HepG2 (cell line): Measurements from ENCODE around the gene PIK3C2B. TPM values are rescaled to one million over a fixed set of nuclear protein-coding genes. Genes with fewer than 3 reads are reported as not detected.

Experiments used
- ATAC-seq: fragments of 200-7000 bp; cut with Tn5 transposase; 3 replicates; pipeline ENCODE4 v1.9.1; 2020; ENCODE audit warnings: mild to moderate bottlenecking, moderate library complexity
- BruUV-seq: library from RNA; stranded (reverse); fragments of 400-500 nt; replicated peaks from 2 replicates; lab custom pipeline; 2021; lab: Mats Ljungman, UMichigan
- CTCF ChIA-PET: fragments of 300-600 bp; formaldehyde crosslinking; extraction: SDS; loops from one replicate; lab custom pipeline; 2021; ENCODE audit warnings: low total read pairs, inconsistent platforms, low intra/inter-chr PET ratio; lab: Yijun Ruan, JAX
- POLR2A ChIA-PET: fragments of 350-600 bp; sonication (Branson Sonifier 250); formaldehyde crosslinking; loops from one replicate; lab custom pipeline; 2020; ENCODE audit warnings: antibody characterized with exemption, inconsistent platforms; lab: Yijun Ruan, JAX
- DNase-seq: peaks from one replicate; pipeline ENCODE4 v3.0.0-alpha.2; 2015; ENCODE audit warnings: low spot score
- FAIRE-seq: peaks from 3 replicates; lab custom pipeline; 2011; peaks lifted over from hg19 to GRCh38; lab: Jason Lieb, UNC
- H2AFZ ChIP-seq: one replicate; pipeline ENCODE4 v1.6.1; 2011; ENCODE audit warnings: low read length, inconsistent platforms
- H3K27ac ChIP-seq: fragments of 300-600 bp; 3 replicates; pipeline ENCODE4 v1.8.0; 2011; ENCODE audit warnings: mixed run types, mild to moderate bottlenecking, mixed read lengths, low read length, inconsistent platforms; ENCODE audit not compliant: insufficient read depth; ENCODE audit errors: extremely low read length
- H3K27me3 ChIP-seq, 2 experiments: fragments of 200-600 bp in 1 of 2; 2 replicates in 1 of 2; 3 replicates in 1 of 2; pipeline versions ENCODE4 v1.6.0 to v1.8.0; 2011; ENCODE audit warnings: low read length in 2 of 2, mild to moderate bottlenecking in 2 of 2, moderate library complexity in 2 of 2, inconsistent platforms in 1 of 2; ENCODE audit not compliant: insufficient read depth in 2 of 2, control insufficient read depth in 1 of 2
- H3K36me3 ChIP-seq, 2 experiments: fragments of 200-600 bp in 1 of 2; replicated peaks in 1 of 2; 2 replicates in 1 of 2; 3 replicates in 1 of 2; pipeline versions ENCODE4 v1.5.1 to v1.8.0; 2011; ENCODE audit warnings: low read length in 2 of 2, inconsistent platforms in 1 of 2; ENCODE audit not compliant: insufficient read depth in 2 of 2, control insufficient read depth in 1 of 2
- H3K4me1 ChIP-seq: 2 replicates; pipeline ENCODE4 v1.5.1; 2012; ENCODE audit warnings: low read length, inconsistent platforms; ENCODE audit not compliant: insufficient read depth
- H3K4me2 ChIP-seq: 2 replicates; pipeline ENCODE4 v1.6.0; 2011; ENCODE audit warnings: low read depth, low read length, inconsistent platforms
- H3K4me3 ChIP-seq, 3 experiments: fragments of 200-600 bp in 1 of 3; sonication (generic), shearing (Covaris generic) in 1 of 3; replicated peaks in 1 of 3; 2 replicates each; pipeline ENCODE4 v1.5.1; 2011 to 2016; ENCODE audit warnings: low read length in 3 of 3, inconsistent platforms in 2 of 3, low read depth in 2 of 3, mild to moderate bottlenecking in 2 of 3, control low read depth in 1 of 3, mixed read lengths in 1 of 3; ENCODE audit not compliant: insufficient read depth in 1 of 3
- H3K79me2 ChIP-seq: one replicate; pipeline ENCODE4 v1.6.1; 2011; ENCODE audit warnings: low read length, inconsistent platforms; ENCODE audit not compliant: insufficient read depth
- H3K9ac ChIP-seq: 2 replicates; pipeline ENCODE4 v1.6.0; 2011; ENCODE audit warnings: mild to moderate bottlenecking, low read depth, low read length, inconsistent platforms; ENCODE audit not compliant: insufficient read depth
- H3K9me3 ChIP-seq: 2 replicates; pipeline ENCODE4 v1.5.1; 2012; ENCODE audit warnings: mild to moderate bottlenecking, low read length
- H4K20me1 ChIP-seq: 2 replicates; pipeline ENCODE4 v1.6.0; 2011; ENCODE audit warnings: inconsistent platforms, mild to moderate bottlenecking, low read length, moderate library complexity; ENCODE audit not compliant: insufficient read depth
- BHLHE40 ChIP-seq: IDR thresholded peaks from 2 replicates; pipeline ENCODE4 v1.6.1; 2011; ENCODE audit warnings: low read length, improper control_type of control experiment
- DDIT3 ChIP-seq: sonication (generic); formaldehyde crosslinking; IDR thresholded peaks from 2 replicates; pipeline ENCODE4 v1.4.0; 2020; ENCODE audit warnings: mild to moderate bottlenecking, missing genetic modification reagents
- IKZF4 ChIP-seq: sonication (generic); formaldehyde crosslinking; IDR thresholded peaks from 2 replicates; pipeline ENCODE4 v1.5.1; 2020; ENCODE audit warnings: borderline replicate concordance, mild to moderate bottlenecking, low read depth, missing genetic modification reagents; ENCODE audit errors: not compliant biosample characterization
- POLR2AphosphoS5 ChIP-seq: IDR thresholded peaks from 2 replicates; pipeline ENCODE4 v1.6.1; 2012; ENCODE audit warnings: low read depth, low read length
- RARA ChIP-seq: IDR thresholded peaks from 2 replicates; pipeline ENCODE4 v1.6.1; 2016; ENCODE audit warnings: missing genetic modification reagents, missing compliant biosample characterization
- RFX3 ChIP-seq: IDR thresholded peaks from 2 replicates; pipeline ENCODE4 v1.6.1; 2016; ENCODE audit warnings: missing biosample characterization, missing genetic modification reagents
- TBX3 ChIP-seq: fragments of 450-650 bp; IDR thresholded peaks from 2 replicates; pipeline ENCODE4 v1.6.1; 2017; ENCODE audit warnings: antibody characterized with exemption, mild to moderate bottlenecking, inconsistent platforms, borderline replicate concordance
- ZNF3 ChIP-seq: IDR thresholded peaks from 2 replicates; pipeline ENCODE4 v1.7.0; 2017; ENCODE audit warnings: inconsistent platforms
- ZNF747 ChIP-seq: sonication (generic); formaldehyde crosslinking; IDR thresholded peaks from 2 replicates; pipeline ENCODE4 v1.8.1; 2023; ENCODE audit warnings: missing genetic modification reagents, mild to moderate bottlenecking, borderline replicate concordance
- WGBS: methylation state at CpG from one replicate; pipeline ENCODE4 v1.1.6; 2017; ENCODE audit warnings: low lambda C conversion rate; 5-methylcytosine and 5-hydroxymethylcytosine counted together
- in situ Hi-C: cut with HindIII; loops from 2 replicates; pipeline ENCODE4 v1.10.0; 2017; ENCODE audit warnings: low pct_unique_long_range_greater_than_20kb; ENCODE audit not compliant: extremely low pct_ligation_motif_present
- intact Hi-C: fragments of 100-400 bp; cut with micrococcal nuclease; formaldehyde crosslinking; loops from one replicate; pipeline ENCODE4 v1.10.0; 2022; ENCODE audit not compliant: unreplicated experiment
- polyA plus RNA-seq, 8 experiments: library from polyadenylated mRNA; depleted of rRNA in 3 of 8; stranded (reverse) in 7 of 8; unstranded in 1 of 8; fragments of >200 nt; fragmentation: Illumina TruSeq in 4 of 8; extraction: Trizol in 4 of 8; gene quantifications; 2 replicates each; pipeline versions ENCODE4 v1.2.1 to v1.2.3, GENCODE V29; 2011 to 2016; ENCODE audit warnings: low read depth in 4 of 8, missing spikeins in 1 of 8, mixed read lengths in 1 of 8; ENCODE audit not compliant: insufficient read depth in 1 of 8
- total RNA-seq, 5 experiments: library from RNA; depleted of rRNA; stranded (reverse); fragments of >200 nt; fragmentation: Illumina TruSeq; extraction: Trizol; gene quantifications; 2 replicates each; pipeline ENCODE4 v1.2.3, GENCODE V29; 2016; ENCODE audit warnings: low read depth in 1 of 5

PIK3C2B gene
- total and polyA plus RNA-seq, 2 of the 13 experiments (the other 11 are each of a cell fraction or from before 2014, with no cell fraction given): 3.4 to 4.5 TPM

GRCh38 chr1:204464701-204465100, 29.9 kb downstream of the PIK3C2B start:
- Histone ChIP-seq H3K4me1 (no peaks in the 10 kb centered on the region), H2AFZ (no peak overlapping the region), H3K4me3 (no peak overlapping the region), H3K9me3 (no peaks in the 10 kb centered on the region), H3K9ac (no peak overlapping the region), H3K79me2 (no peaks in the 10 kb centered on the region), H3K27ac (no peak overlapping the region), H3K4me2 (no peak overlapping the region), H3K27me3 (no peaks in the 10 kb centered on the region), H4K20me1 (no peaks in the 10 kb centered on the region), H3K36me3 (peaks cover 3 to 7% of the 10 kb centered on the region in 2 experiments; a peak in 1 of 5 replicates)
- ATAC-seq (no peak), FAIRE-seq (no peak), DNase-seq (no peak)
- WGBS: 92% methylated on average over 1 of the region's 1 CpG
- BruUV-seq: no TSS peak
- ChIA-PET POLR2A (no interaction called here), CTCF (no interaction called here)
- in situ Hi-C loops: no loop called here
- intact Hi-C loops: no loop called here
- TF ChIP-seq TBX3 (no peak), POLR2AphosphoS5 (no peak), DDIT3 (CRISPR knock-in tag) (no peak), RARA (no peak), RFX3 (CRISPR knock-in tag) (no peak), ZNF3 (CRISPR knock-in tag) (no peak), ZNF747 (CRISPR knock-in tag) (no peak)

GRCh38 chr1:204464187-204464631, 30.4 kb downstream of the PIK3C2B start:
- H3K4me3 ChIP-seq: no peak overlapping the region
- H3K4me1 ChIP-seq: no peaks in the 10 kb centered on the region
- no peaks in the 10 kb centered on the region for H3K9me3 ChIP-seq
- no peak overlapping the region for H3K27ac ChIP-seq
- WGBS: 44% methylated on average over 3 of the region's 3 CpGs
- in situ Hi-C loops: no loop called here
- H3K27me3 ChIP-seq: no peaks in the 10 kb centered on the region
- peaks cover 5 to 7% of the 10 kb centered on the region in 2 experiments; a peak in 3 of 5 replicates for H3K36me3 ChIP-seq
- ATAC-seq: no peak
- no peaks in the 10 kb centered on the region for H3K79me2 ChIP-seq
- DNase-seq: no peak
- intact Hi-C loops: no loop called here
- POLR2A ChIA-PET: no interaction called here
- no TSS peak for BruUV-seq
- CTCF ChIA-PET: no interaction called here
- H2AFZ ChIP-seq: no peak overlapping the region
- no peak for FAIRE-seq
- H3K4me2 ChIP-seq: no peak overlapping the region
- TF ChIP-seq BHLHE40: no peak
- no peak for TF ChIP-seq IKZF4 (CRISPR knock-in tag)
- no peaks in the 10 kb centered on the region for H4K20me1 ChIP-seq
- no peak overlapping the region for H3K9ac ChIP-seq
